Measurements from ENCODE around the gene ZNF331.

Gene ZNF331

DNA sequence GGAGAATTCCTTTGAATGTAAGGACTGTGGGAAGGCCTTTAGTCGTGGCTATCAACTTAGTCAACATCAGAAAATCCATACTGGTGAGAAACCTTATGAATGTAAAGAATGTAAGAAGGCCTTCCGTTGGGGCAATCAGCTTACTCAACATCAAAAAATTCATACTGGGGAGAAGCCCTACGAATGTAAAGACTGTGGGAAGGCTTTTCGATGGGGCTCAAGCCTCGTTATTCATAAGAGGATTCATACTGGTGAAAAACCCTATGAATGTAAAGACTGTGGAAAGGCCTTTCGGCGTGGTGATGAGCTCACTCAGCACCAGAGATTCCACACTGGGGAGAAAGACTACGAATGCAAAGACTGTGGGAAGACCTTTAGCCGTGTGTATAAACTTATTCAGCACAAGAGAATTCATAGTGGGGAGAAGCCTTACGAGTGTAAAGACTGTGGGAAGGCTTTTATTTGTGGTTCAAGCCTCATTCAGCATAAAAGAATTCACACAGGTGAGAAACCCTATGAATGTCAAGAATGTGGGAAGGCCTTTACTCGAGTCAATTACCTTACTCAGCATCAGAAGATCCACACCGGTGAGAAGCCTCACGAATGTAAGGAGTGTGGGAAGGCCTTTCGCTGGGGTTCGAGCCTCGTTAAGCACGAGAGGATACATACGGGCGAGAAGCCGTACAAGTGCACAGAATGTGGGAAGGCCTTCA lies 39.2 kb downstream of the ZNF331 start:
- H4K20me1 ChIP-seq (ENCODE audit: insufficient read depth), result no peaks in the 10 kb centered on the region
- H3K27me3 ChIP-seq (ENCODE audit: insufficient read depth, low read depth), result no peaks in the 10 kb centered on the region
- no peak overlapping the region for H3K4me3 ChIP-seq (IDR thresholded peaks at IDR 0.05; ENCODE audit: insufficient read depth, low read depth, low read length)
- H3K36me3 ChIP-seq (ENCODE audit: insufficient read depth), result no peaks in the 10 kb centered on the region
- H3K79me2 ChIP-seq (ENCODE audit: insufficient read depth, low read depth), result no peaks in the 10 kb centered on the region
- no peak overlapping the region for H2AFZ ChIP-seq (ENCODE audit: low read depth)
- H3K4me2 ChIP-seq, result no peak overlapping the region
- no peak overlapping the region for H3K27ac ChIP-seq
- no peaks in the 10 kb centered on the region for H3K4me1 ChIP-seq (ENCODE audit: low read depth, poor library complexity, severe bottlenecking)
- TF ChIP-seq, protein P1, sequence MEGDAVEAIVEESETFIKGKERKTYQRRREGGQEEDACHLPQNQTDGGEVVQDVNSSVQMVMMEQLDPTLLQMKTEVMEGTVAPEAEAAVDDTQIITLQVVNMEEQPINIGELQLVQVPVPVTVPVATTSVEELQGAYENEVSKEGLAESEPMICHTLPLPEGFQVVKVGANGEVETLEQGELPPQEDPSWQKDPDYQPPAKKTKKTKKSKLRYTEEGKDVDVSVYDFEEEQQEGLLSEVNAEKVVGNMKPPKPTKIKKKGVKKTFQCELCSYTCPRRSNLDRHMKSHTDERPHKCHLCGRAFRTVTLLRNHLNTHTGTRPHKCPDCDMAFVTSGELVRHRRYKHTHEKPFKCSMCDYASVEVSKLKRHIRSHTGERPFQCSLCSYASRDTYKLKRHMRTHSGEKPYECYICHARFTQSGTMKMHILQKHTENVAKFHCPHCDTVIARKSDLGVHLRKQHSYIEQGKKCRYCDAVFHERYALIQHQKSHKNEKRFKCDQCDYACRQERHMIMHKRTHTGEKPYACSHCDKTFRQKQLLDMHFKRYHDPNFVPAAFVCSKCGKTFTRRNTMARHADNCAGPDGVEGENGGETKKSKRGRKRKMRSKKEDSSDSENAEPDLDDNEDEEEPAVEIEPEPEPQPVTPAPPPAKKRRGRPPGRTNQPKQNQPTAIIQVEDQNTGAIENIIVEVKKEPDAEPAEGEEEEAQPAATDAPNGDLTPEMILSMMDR (conservative IDR thresholded peaks at IDR 0.05; ENCODE audit: low read depth, low read length), result no peak
- no peak overlapping the region for H3K9ac ChIP-seq

DNA sequence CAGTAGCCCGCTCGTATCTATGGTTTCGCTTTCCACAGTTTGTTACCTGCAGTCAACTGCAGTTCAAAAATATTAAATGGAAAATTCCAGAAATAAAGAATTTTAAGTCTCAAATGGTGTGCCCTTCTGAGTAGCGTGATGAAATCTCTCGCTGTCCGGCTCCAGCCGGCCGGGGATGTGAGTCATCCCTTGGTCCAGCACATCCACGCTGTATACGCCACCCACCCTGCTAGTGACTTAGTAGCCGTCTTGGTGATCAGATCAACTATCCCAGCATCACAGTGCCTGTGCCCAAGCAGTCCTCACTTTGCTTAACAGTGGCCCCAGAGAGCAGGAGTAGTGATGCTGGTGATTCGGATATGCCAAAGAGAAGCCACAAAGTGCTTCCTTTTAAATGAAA lies 40.0 kb downstream of the ZNF331 start:
- no peaks in the 10 kb centered on the region for H3K4me1 ChIP-seq (ENCODE audit: low read depth, poor library complexity, severe bottlenecking)
- H3K36me3 ChIP-seq (ENCODE audit: insufficient read depth), result no peaks in the 10 kb centered on the region
- H2AFZ ChIP-seq (ENCODE audit: low read depth), result no peak overlapping the region
- no peaks in the 10 kb centered on the region for H3K27me3 ChIP-seq (ENCODE audit: insufficient read depth, low read depth)
- H3K27ac ChIP-seq, result no peak overlapping the region
- no peak overlapping the region for H3K9ac ChIP-seq
- H3K4me2 ChIP-seq, result no peak overlapping the region
- TF ChIP-seq, protein P1 (conservative IDR thresholded peaks at IDR 0.05; ENCODE audit: low read depth, low read length), result no peak
- H3K79me2 ChIP-seq (ENCODE audit: insufficient read depth, low read depth), result no peaks in the 10 kb centered on the region
- no peak overlapping the region for H3K4me3 ChIP-seq (IDR thresholded peaks at IDR 0.05; ENCODE audit: insufficient read depth, low read depth, low read length)
- H4K20me1 ChIP-seq (ENCODE audit: insufficient read depth), result no peaks in the 10 kb centered on the region

DNA sequence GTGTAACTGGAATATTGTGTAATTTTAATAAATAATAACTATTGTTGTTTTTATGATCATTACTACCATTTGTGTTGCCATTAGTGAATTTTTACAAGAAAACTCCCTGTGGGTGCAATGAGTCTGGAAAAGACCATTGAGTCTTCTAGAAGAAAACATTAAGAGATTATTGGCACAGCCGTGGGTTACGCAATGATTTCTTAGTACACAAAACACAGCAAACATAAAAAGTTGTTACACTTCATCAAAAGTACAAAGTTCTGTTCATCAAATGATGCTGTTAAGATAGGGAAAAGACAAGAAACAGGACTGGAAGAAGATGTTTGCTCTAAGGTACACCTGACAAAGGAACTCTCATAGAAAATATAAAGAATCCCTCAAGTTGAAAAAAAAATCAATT lies 41.6 kb downstream of the ZNF331 start:
- no peak overlapping the region for H2AFZ ChIP-seq (ENCODE audit: low read depth)
- H3K4me1 ChIP-seq (ENCODE audit: low read depth, poor library complexity, severe bottlenecking), result no peaks in the 10 kb centered on the region
- no peaks in the 10 kb centered on the region for H3K79me2 ChIP-seq (ENCODE audit: insufficient read depth, low read depth)
- no peaks in the 10 kb centered on the region for H3K27me3 ChIP-seq (ENCODE audit: insufficient read depth, low read depth)
- no peak overlapping the region for H3K9ac ChIP-seq
- H3K36me3 ChIP-seq (ENCODE audit: insufficient read depth), result no peaks in the 10 kb centered on the region
- H3K4me3 ChIP-seq (IDR thresholded peaks at IDR 0.05; ENCODE audit: insufficient read depth, low read depth, low read length), result no peak overlapping the region
- no peak overlapping the region for H3K27ac ChIP-seq
- H3K4me2 ChIP-seq, result no peak overlapping the region
- no peaks in the 10 kb centered on the region for H4K20me1 ChIP-seq (ENCODE audit: insufficient read depth)
- TF ChIP-seq, protein P1 (conservative IDR thresholded peaks at IDR 0.05; ENCODE audit: low read depth, low read length), result no peak

DNA sequence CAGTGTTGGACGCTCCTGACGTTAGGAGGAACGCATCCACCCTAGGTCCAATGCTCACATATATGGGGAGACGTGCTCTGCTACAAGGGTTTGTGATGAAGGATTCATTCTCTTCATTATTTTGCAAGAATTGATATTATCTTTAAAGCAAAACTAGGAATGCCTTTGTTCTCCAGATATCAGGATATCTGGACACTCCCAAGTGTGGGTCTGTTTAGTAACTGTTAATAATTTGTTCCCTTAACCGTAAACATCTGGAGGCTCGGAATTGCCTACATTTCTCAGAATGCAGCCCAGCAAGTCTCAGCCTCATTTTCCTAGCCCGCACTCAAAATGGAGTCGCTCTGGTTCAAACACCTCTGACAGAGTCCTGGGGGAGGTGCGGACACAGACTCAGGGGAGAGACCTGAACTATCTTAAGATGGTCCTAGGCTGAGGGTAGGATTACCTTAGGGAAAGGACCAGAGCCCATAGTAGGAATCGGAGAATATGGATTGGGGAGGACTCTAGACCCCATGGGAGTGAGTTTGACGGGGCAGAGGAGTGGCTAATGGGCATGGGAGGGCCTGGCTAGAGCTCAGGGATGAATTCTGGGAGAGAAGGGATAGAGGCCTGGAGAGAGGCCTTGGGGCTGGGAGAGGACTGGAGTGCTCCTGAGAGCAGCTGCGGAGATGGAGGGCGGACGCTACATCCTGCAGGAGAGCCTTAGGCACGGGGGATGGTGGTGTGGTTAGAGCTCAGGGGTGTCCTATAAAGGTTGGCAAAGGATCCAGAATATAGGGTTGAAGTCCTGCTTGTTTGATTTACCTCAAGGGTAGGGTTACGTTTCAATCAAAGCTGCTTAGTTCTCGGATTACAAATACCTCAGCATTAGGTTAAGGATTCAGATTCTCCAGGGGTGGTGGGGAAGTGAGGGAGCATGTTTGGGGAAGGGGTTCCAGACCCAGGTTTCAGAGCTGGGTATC lies 43.2 kb downstream of the ZNF331 start:
- H3K79me2 ChIP-seq (ENCODE audit: insufficient read depth, low read depth), result no peaks in the 10 kb centered on the region
- no peaks in the 10 kb centered on the region for H4K20me1 ChIP-seq (ENCODE audit: insufficient read depth)
- H3K27me3 ChIP-seq (ENCODE audit: insufficient read depth, low read depth), result no peaks in the 10 kb centered on the region
- H3K9ac ChIP-seq, result no peak overlapping the region
- H3K36me3 ChIP-seq (ENCODE audit: insufficient read depth), result no peaks in the 10 kb centered on the region
- H2AFZ ChIP-seq (ENCODE audit: low read depth), result no peak overlapping the region
- H3K27ac ChIP-seq, result no peak overlapping the region
- TF ChIP-seq, protein P1 (conservative IDR thresholded peaks at IDR 0.05; ENCODE audit: low read depth, low read length), result no peak
- no peak overlapping the region for H3K4me2 ChIP-seq
- no peak overlapping the region for H3K4me3 ChIP-seq (IDR thresholded peaks at IDR 0.05; ENCODE audit: insufficient read depth, low read depth, low read length)
- no peaks in the 10 kb centered on the region for H3K4me1 ChIP-seq (ENCODE audit: low read depth, poor library complexity, severe bottlenecking)
